ENCODE data around the gene CHST8. TPM values are rescaled to one million over a fixed set of nuclear protein-coding genes. Genes with fewer than 3 reads are reported as not detected.

CHST8 gene
- polyA plus RNA-seq, 3 donors, result not detected

- Histone ChIP-seq H4K20me1 (ENCODE audit: insufficient read depth, low read length) (no peaks in the 10 kb centered on the region), H3K27ac (ENCODE audit: low read depth in 1 of 2, low read length in 2 of 2) (no peak overlapping the region), H3K79me2 (ENCODE audit: insufficient read depth, low read length) (no peaks in the 10 kb centered on the region), H3K27me3 (ENCODE audit: control insufficient read depth in 2 of 2, insufficient read depth in 2 of 2, low read length in 2 of 2) (no peaks in the 10 kb centered on the region), H2AFZ (ENCODE audit: insufficient read depth, low read depth, low read length, poor library complexity, severe bottlenecking) (no peak overlapping the region), H3K9me3 (replicated peaks in 1 of 2; ENCODE audit: control insufficient read depth in 1 of 2, insufficient read depth in 1 of 2, low read length in 2 of 2) (no peaks in the 10 kb centered on the region), H3K9ac (ENCODE audit: insufficient read depth, low read length, poor library complexity, severe bottlenecking) (no peak overlapping the region), H3K4me3 (replicated peaks in 1 of 3; ENCODE audit: low read depth in 2 of 3, low read length in 3 of 3) (no peak overlapping the region), H3K36me3 (replicated peaks in 1 of 2; ENCODE audit: control insufficient read depth in 1 of 2, insufficient read depth in 2 of 2, low read length in 2 of 2) (no peaks in the 10 kb centered on the region), H3K4me2 (replicated peaks; ENCODE audit: extremely low read depth, low read length, poor library complexity, severe bottlenecking) (no peak overlapping the region), H3K4me1 (ENCODE audit: control insufficient read depth in 1 of 2, insufficient read depth in 2 of 2, low read length in 2 of 2) (no peaks in the 10 kb centered on the region)
- peaks cover 1 to 3% (median 2%) of the 10 kb centered on the region in 3 donors for H3K27me3 Mint-ChIP-seq (ENCODE audit: low read depth in 3 of 3)
- intact Hi-C loops (cut with micrococcal nuclease), result no loop called here
- no peak overlapping the region for H3K4me3 Mint-ChIP-seq
- no peak for DNase-seq
- H3K36me3 Mint-ChIP-seq, result no peaks in the 10 kb centered on the region
- no peaks in the 10 kb centered on the region for H3K4me1 Mint-ChIP-seq
- H3K9me3 Mint-ChIP-seq, result no peaks in the 10 kb centered on the region
- 100% methylated on average over 1 of the region's 8 CpGs for WGBS (ENCODE audit: insufficient coverage)
- no peak overlapping the region for H3K27ac Mint-ChIP-seq
- TF ChIP-seq CTCF (IDR thresholded peaks at IDR 0.05), result no peak
These were observed 124.4 kb downstream of the CHST8 start for GRCh38 chr19:33746159-33746558.

DNA sequence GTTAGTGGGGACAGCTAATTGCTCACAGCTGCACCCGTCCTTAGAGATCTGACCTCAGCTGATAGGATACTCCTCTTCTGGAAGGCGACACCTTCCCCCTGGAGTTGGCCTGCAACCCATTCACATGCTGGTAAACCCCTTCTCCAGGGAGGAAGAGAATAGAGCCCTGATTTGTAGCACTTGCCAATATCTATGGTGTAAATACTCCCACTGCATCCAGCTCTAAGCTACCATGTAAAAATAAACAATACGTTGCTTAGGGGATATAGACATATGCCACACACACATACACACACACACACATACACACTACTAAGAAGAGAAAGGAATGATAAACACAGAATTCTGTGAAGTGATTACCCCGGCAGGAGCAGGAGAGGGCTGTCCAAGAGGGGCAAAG lies 125.5 kb downstream of the CHST8 start:
- TF ChIP-seq CTCF (IDR thresholded peaks at IDR 0.05), result no peak
- Histone ChIP-seq H3K4me2 (replicated peaks; ENCODE audit: extremely low read depth, low read length, poor library complexity, severe bottlenecking) (no peak overlapping the region), H3K27me3 (ENCODE audit: control insufficient read depth in 2 of 2, insufficient read depth in 2 of 2, low read length in 2 of 2) (no peaks in the 10 kb centered on the region), H3K36me3 (replicated peaks in 1 of 2; ENCODE audit: control insufficient read depth in 1 of 2, insufficient read depth in 2 of 2, low read length in 2 of 2) (no peaks in the 10 kb centered on the region), H3K4me1 (ENCODE audit: control insufficient read depth in 1 of 2, insufficient read depth in 2 of 2, low read length in 2 of 2) (no peaks in the 10 kb centered on the region), H3K79me2 (ENCODE audit: insufficient read depth, low read length) (no peaks in the 10 kb centered on the region), H3K4me3 (replicated peaks in 1 of 3; ENCODE audit: low read depth in 2 of 3, low read length in 3 of 3) (no peak overlapping the region), H3K27ac (ENCODE audit: low read depth in 1 of 2, low read length in 2 of 2) (no peak overlapping the region), H2AFZ (ENCODE audit: insufficient read depth, low read depth, low read length, poor library complexity, severe bottlenecking) (no peak overlapping the region), H3K9me3 (replicated peaks in 1 of 2; ENCODE audit: control insufficient read depth in 1 of 2, insufficient read depth in 1 of 2, low read length in 2 of 2) (no peaks in the 10 kb centered on the region), H3K9ac (ENCODE audit: insufficient read depth, low read length, poor library complexity, severe bottlenecking) (no peak overlapping the region), H4K20me1 (ENCODE audit: insufficient read depth, low read length) (no peaks in the 10 kb centered on the region)
- peaks cover 1 to 3% (median 3%) of the 10 kb centered on the region in 3 donors for H3K27me3 Mint-ChIP-seq (ENCODE audit: low read depth in 3 of 3)
- 66% methylated on average over 2 of the region's 4 CpGs for WGBS (ENCODE audit: insufficient coverage)
- no peak overlapping the region for H3K4me3 Mint-ChIP-seq
- H3K9me3 Mint-ChIP-seq, result no peaks in the 10 kb centered on the region
- intact Hi-C loops (cut with micrococcal nuclease), result no loop called here
- no peak overlapping the region for H3K27ac Mint-ChIP-seq
- H3K36me3 Mint-ChIP-seq, result no peaks in the 10 kb centered on the region
- H3K4me1 Mint-ChIP-seq, result no peaks in the 10 kb centered on the region
- DNase-seq, result no peak

All from CD14-positive monocyte (primary cell).